K562 (cell line): Measurements from ENCODE around the gene RPH3AL. TPM values are rescaled to one million over a fixed set of nuclear protein-coding genes. Genes with fewer than 3 reads are reported as not detected.

Experiments
- ATAC-seq: fragments of 200-7000 bp; cut with Tn5 transposase; 3 replicates; pipeline ENCODE4 v1.9.1; 2020; ENCODE audit warnings: moderate library complexity
- BruUV-seq: library from RNA; stranded (reverse); fragments of 400-500 nt; replicated peaks from 2 replicates; lab custom pipeline; 2021; lab: Mats Ljungman, UMichigan
- CTCF ChIA-PET: fragments of 300-600 bp; formaldehyde crosslinking; extraction: SDS; loops from one replicate; lab custom pipeline; 2021; ENCODE audit warnings: low intra/inter-chr PET ratio; lab: Yijun Ruan, JAX
- POLR2A ChIA-PET: fragments of 300-600, 350-650 bp; sonication (Branson Sonifier 250); formaldehyde crosslinking; extraction: SDS; loops from one replicate; lab custom pipeline; 2021; ENCODE audit warnings: antibody characterized with exemption, inconsistent platforms; lab: Yijun Ruan, JAX
- DNase-seq, 4 experiments: peaks; one replicate each; pipeline versions ENCODE4 v3.0.0 to v3.0.0-alpha.2; 2011 to 2018; ENCODE audit warnings: low spot score in 3 of 4, mixed read lengths in 3 of 4; ENCODE audit errors: extremely low read depth in 1 of 4
- FAIRE-seq: peaks from 2 replicates; lab custom pipeline; 2011; peaks lifted over from hg19 to GRCh38; lab: Jason Lieb, UNC
- H2AFZ ChIP-seq: 2 replicates; pipeline ENCODE4 v1.6.0; 2011; ENCODE audit warnings: low read depth, low read length, control low read depth, inconsistent platforms
- H3K27ac ChIP-seq: fragments of 200-600 bp; 3 replicates; pipeline ENCODE4 v1.8.0; 2011; ENCODE audit warnings: low read depth, mild to moderate bottlenecking, control low read depth, inconsistent platforms, low read length, moderate library complexity, mixed read lengths; ENCODE audit errors: extremely low read depth
- H3K27me3 ChIP-seq, 2 experiments: fragments of 300-600 bp in 1 of 2; 2 replicates in 1 of 2; 3 replicates in 1 of 2; pipeline versions ENCODE4 v1.6.0 to v1.8.0; 2011; ENCODE audit warnings: inconsistent platforms in 2 of 2, low read length in 2 of 2, mild to moderate bottlenecking in 1 of 2, mixed read lengths in 1 of 2, moderate library complexity in 1 of 2; ENCODE audit not compliant: control insufficient read depth in 2 of 2, insufficient read depth in 2 of 2
- H3K36me3 ChIP-seq: fragments of 300-600 bp; 3 replicates; pipeline ENCODE4 v1.8.0; 2011; ENCODE audit warnings: mild to moderate bottlenecking, low read length, inconsistent platforms; ENCODE audit not compliant: control insufficient read depth, insufficient read depth
- H3K4me1 ChIP-seq, 2 experiments: fragments of 200-600 bp in 1 of 2; replicated peaks in 1 of 2; 2 replicates in 1 of 2; 3 replicates in 1 of 2; pipeline versions ENCODE4 v1.5.1 to v1.8.0; 2011; ENCODE audit warnings: inconsistent platforms in 2 of 2, low read length in 2 of 2, mild to moderate bottlenecking in 1 of 2, mixed read lengths in 1 of 2, moderate library complexity in 1 of 2; ENCODE audit not compliant: control insufficient read depth in 2 of 2, insufficient read depth in 2 of 2
- H3K4me2 ChIP-seq: 2 replicates; pipeline ENCODE4 v1.6.1; 2011; ENCODE audit warnings: low read length, control low read depth, inconsistent platforms, mixed read lengths; ENCODE audit not compliant: insufficient read depth
- H3K4me3 ChIP-seq: fragments of 200-600 bp; sonication (generic), shearing (Covaris generic); 2 replicates; pipeline ENCODE4 v1.5.1; 2016; ENCODE audit warnings: control low read depth, inconsistent platforms
- H3K79me2 ChIP-seq: fragments of 200-600 bp; 3 replicates; pipeline ENCODE4 v1.8.0; 2011; ENCODE audit warnings: low read length, inconsistent platforms; ENCODE audit not compliant: control insufficient read depth, insufficient read depth
- H3K9ac ChIP-seq, 2 experiments: 2 replicates each; pipeline versions ENCODE4 v1.6.0 to v1.6.1; 2011; ENCODE audit warnings: low read depth in 2 of 2, low read length in 2 of 2, control low read depth in 1 of 2, inconsistent platforms in 1 of 2, mild to moderate bottlenecking in 1 of 2, mixed read lengths in 1 of 2; ENCODE audit not compliant: insufficient read depth in 1 of 2
- H3K9me1 ChIP-seq: one replicate; pipeline ENCODE4 v1.6.0; 2011; ENCODE audit warnings: inconsistent platforms, mild to moderate bottlenecking, low read length, moderate library complexity; ENCODE audit not compliant: control insufficient read depth, insufficient read depth
- H3K9me3 ChIP-seq: replicated peaks from 2 replicates; pipeline ENCODE4 v1.5.1; 2011; ENCODE audit warnings: low read depth, low read length, inconsistent platforms; ENCODE audit not compliant: control insufficient read depth, insufficient read depth
- H4K20me1 ChIP-seq: replicated peaks from 2 replicates; pipeline ENCODE4 v1.6.1; 2011; ENCODE audit warnings: low read length, inconsistent platforms, mixed read lengths; ENCODE audit not compliant: control insufficient read depth, insufficient read depth
- ELK3 ChIP-seq: fragments of 450-650 bp; formaldehyde crosslinking; IDR thresholded peaks from 2 replicates; pipeline ENCODE4 v1.4.0; 2020; ENCODE audit warnings: mild to moderate bottlenecking
- FIP1L1 ChIP-seq: fragments of 200-400 bp; formaldehyde crosslinking; IDR thresholded peaks from 2 replicates; pipeline ENCODE4 v1.6.1; 2018; ENCODE audit warnings: mild to moderate bottlenecking, low read depth, low read length; ENCODE audit not compliant: poor library complexity, severe bottlenecking
- MECOM ChIP-seq: fragments of 250-450 bp; sonication (Bioruptor Pico); IDR thresholded peaks from 2 replicates; pipeline ENCODE4 v1.8.0; 2022; ENCODE audit warnings: inconsistent platforms
- SIN3B ChIP-seq: fragments of 450-650 bp; IDR thresholded peaks from 2 replicates; pipeline ENCODE4 v1.6.1; 2017; ENCODE audit warnings: low read depth, mild to moderate bottlenecking, moderate library complexity
- SREBF2 ChIP-seq: sonication (generic); formaldehyde crosslinking; IDR thresholded peaks from 2 replicates; pipeline ENCODE4 v1.4.0; 2020; ENCODE audit warnings: mild to moderate bottlenecking, missing genetic modification reagents
- SRSF7 ChIP-seq: fragments of 200-400 bp; formaldehyde crosslinking; optimal IDR thresholded peaks from 2 replicates; pipeline ENCODE3; 2017; ENCODE audit warnings: mild to moderate bottlenecking, low read depth, low read length
- ZFP1 ChIP-seq: fragments of 450-650 bp; formaldehyde crosslinking; IDR thresholded peaks from 2 replicates; pipeline ENCODE4 v1.4.0; 2020; ENCODE audit warnings: mild to moderate bottlenecking, mixed read lengths
- ZNF655 ChIP-seq: fragments of 250-450 bp; sonication (Bioruptor Pico); IDR thresholded peaks from 2 replicates; pipeline ENCODE4 v1.5.0; 2021
- WGBS: fragments of 100-300 bp; shearing (Covaris generic); methylation state at CpG from one replicate; pipeline ENCODE4 v1.1.6; 2016; ENCODE audit warnings: low coverage, mixed read lengths; ENCODE audit not compliant: insufficient coverage; ENCODE audit errors: missing lambda C conversion rate; 5-methylcytosine and 5-hydroxymethylcytosine counted together
- in situ Hi-C: fragments of 300-500 bp; cut with MboI; formaldehyde crosslinking; loops from 4 replicates; pipeline ENCODE4 v1.15.0; 2018; ENCODE audit warnings: inconsistent platforms, mixed read lengths
- intact Hi-C: fragments of 100-400 bp; cut with micrococcal nuclease; formaldehyde crosslinking; loops from 2 replicates; pipeline ENCODE4 v1.14.2; 2022
- polyA plus RNA-seq, 8 experiments: library from polyadenylated mRNA; depleted of rRNA in 4 of 8; stranded (reverse) in 5 of 8; unstranded in 3 of 8; fragments of >200 nt; fragmentation: Nextera tagmentation in 2 of 8; fragmentation: Illumina TruSeq in 1 of 8; extraction: Ambion mirVana in 2 of 8; extraction: Trizol in 1 of 8; gene quantifications; 2 replicates each; pipeline versions ENCODE4 v1.2.1 to v1.2.3, GENCODE V29; 2011 to 2014; ENCODE audit warnings: inconsistent platforms in 1 of 8, missing spikeins in 1 of 8
- total RNA-seq, 7 experiments: library from RNA; depleted of rRNA in 6 of 7; stranded (reverse); fragments of >200 nt in 6 of 7; fragmentation: Illumina TruSeq in 2 of 7; extraction: Trizol in 2 of 7; gene quantifications; 2 replicates each; pipeline versions ENCODE4 v1.2.1 to v1.2.3, GENCODE V29; 2011 to 2021; ENCODE audit warnings: low replicate concordance in 1 of 7
- TF ChIP-seq, protein P1 (sequence below): sonication (generic); formaldehyde crosslinking; IDR thresholded peaks from 2 replicates; pipeline ENCODE4 v1.8.1; 2023; ENCODE audit warnings: mild to moderate bottlenecking, missing genetic modification reagents

The RPH3AL gene
- total and polyA plus RNA-seq, 9 of the 15 experiments (the other 6 are each of a cell fraction or from before 2014, with no cell fraction given) = 0.18 to 1.7 (median 0.39) TPM

GRCh38 chr17:348012-348411, 4.6 kb downstream of the RPH3AL start:
- BruUV-seq = no TSS peak
- in situ Hi-C loops = no loop called here
- H3K9me3 ChIP-seq = no peaks in the 10 kb centered on the region

GRCh38 chr17:347309-347899, 5.2 kb downstream of the RPH3AL start:
- BruUV-seq = no TSS peak
- TF ChIP-seq, protein P1, sequence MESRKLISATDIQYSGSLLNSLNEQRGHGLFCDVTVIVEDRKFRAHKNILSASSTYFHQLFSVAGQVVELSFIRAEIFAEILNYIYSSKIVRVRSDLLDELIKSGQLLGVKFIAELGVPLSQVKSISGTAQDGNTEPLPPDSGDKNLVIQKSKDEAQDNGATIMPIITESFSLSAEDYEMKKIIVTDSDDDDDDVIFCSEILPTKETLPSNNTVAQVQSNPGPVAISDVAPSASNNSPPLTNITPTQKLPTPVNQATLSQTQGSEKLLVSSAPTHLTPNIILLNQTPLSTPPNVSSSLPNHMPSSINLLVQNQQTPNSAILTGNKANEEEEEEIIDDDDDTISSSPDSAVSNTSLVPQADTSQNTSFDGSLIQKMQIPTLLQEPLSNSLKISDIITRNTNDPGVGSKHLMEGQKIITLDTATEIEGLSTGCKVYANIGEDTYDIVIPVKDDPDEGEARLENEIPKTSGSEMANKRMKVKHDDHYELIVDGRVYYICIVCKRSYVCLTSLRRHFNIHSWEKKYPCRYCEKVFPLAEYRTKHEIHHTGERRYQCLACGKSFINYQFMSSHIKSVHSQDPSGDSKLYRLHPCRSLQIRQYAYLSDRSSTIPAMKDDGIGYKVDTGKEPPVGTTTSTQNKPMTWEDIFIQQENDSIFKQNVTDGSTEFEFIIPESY (CRISPR knock-in tag) = no peak
- TF ChIP-seq ZFP1 (CRISPR knock-in tag) (no peak), ELK3 (CRISPR knock-in tag) (no peak), FIP1L1 (no peak), SREBF2 (CRISPR knock-in tag) (no peak), ZNF655 (CRISPR knock-in tag) (no peak)
- DNase-seq (no peak), ATAC-seq (no peak), FAIRE-seq (no peak)
- H3K4me3 ChIP-seq = no peak overlapping the region
- intact Hi-C loops (no loop called here), in situ Hi-C loops (no loop called here)
- H3K36me3 ChIP-seq = no peaks in the 10 kb centered on the region
- no peak overlapping the region for H3K27ac ChIP-seq
- peaks cover 0 to 9% of the 10 kb centered on the region in 2 experiments; a peak in 2 of 5 replicates for H3K27me3 ChIP-seq
- no peaks in the 10 kb centered on the region for H3K79me2 ChIP-seq
- no peaks in the 10 kb centered on the region for H3K4me1 ChIP-seq
- no peaks in the 10 kb centered on the region for H4K20me1 ChIP-seq
- 0% methylated on average over 5 of the region's 5 CpGs for WGBS
- ChIA-PET POLR2A (no interaction called here), CTCF (no interaction called here)
- H2AFZ ChIP-seq = no peak overlapping the region
- no peaks in the 10 kb centered on the region for H3K9me1 ChIP-seq
- H3K9ac ChIP-seq = no peak overlapping the region
- no peaks in the 10 kb centered on the region for H3K9me3 ChIP-seq
- H3K4me2 ChIP-seq = no peak overlapping the region

More at GRCh38 chr17:348012-348411, 4.6 kb downstream of the RPH3AL start:
- TF ChIP-seq MECOM (CRISPR knock-in tag) (no peak), SRSF7 (no peak), SIN3B (no peak)
- FAIRE-seq = no peak
- ATAC-seq = no peak
- no peaks in the 10 kb centered on the region for H3K9me1 ChIP-seq
- no peak overlapping the region for H3K4me3 ChIP-seq
- no peaks in the 10 kb centered on the region for H3K4me1 ChIP-seq
- DNase-seq = no peak
- ChIA-PET POLR2A (no interaction called here), CTCF (no interaction called here)
- H2AFZ ChIP-seq = no peak overlapping the region
- intact Hi-C loops = no loop called here
- H3K79me2 ChIP-seq = no peaks in the 10 kb centered on the region
- peaks cover 0 to 9% of the 10 kb centered on the region in 2 experiments; a peak in 2 of 5 replicates for H3K27me3 ChIP-seq
- 0% methylated on average over 2 of the region's 2 CpGs for WGBS
- H4K20me1 ChIP-seq = no peaks in the 10 kb centered on the region
- H3K4me2 ChIP-seq = no peak overlapping the region
- no peak overlapping the region for H3K27ac ChIP-seq
- no peaks in the 10 kb centered on the region for H3K36me3 ChIP-seq
- H3K9ac ChIP-seq = no peak overlapping the region
